OCI-LY7 (cell line): ENCODE results near the gene TSPYL6.

Source experiments
- EZH2phosphoT487 ChIP-seq: fragments of 200-600 bp; sonication (generic); IDR thresholded peaks from 2 replicates; pipeline ENCODE4 v1.6.1; 2018; ENCODE audit warnings: low read depth, borderline replicate concordance, mild to moderate bottlenecking, mixed run types, antibody characterized with exemption, low read length, moderate library complexity, mixed read lengths
- TF ChIP-seq, protein P1 (sequence below): fragments of 200-600 bp; sonication (generic); conservative IDR thresholded peaks from 2 replicates; pipeline ENCODE4 v1.5.1; 2014; ENCODE audit warnings: mild to moderate bottlenecking, antibody characterized with exemption, low read length, moderate library complexity, mixed read lengths

- TF ChIP-seq, protein P1, sequence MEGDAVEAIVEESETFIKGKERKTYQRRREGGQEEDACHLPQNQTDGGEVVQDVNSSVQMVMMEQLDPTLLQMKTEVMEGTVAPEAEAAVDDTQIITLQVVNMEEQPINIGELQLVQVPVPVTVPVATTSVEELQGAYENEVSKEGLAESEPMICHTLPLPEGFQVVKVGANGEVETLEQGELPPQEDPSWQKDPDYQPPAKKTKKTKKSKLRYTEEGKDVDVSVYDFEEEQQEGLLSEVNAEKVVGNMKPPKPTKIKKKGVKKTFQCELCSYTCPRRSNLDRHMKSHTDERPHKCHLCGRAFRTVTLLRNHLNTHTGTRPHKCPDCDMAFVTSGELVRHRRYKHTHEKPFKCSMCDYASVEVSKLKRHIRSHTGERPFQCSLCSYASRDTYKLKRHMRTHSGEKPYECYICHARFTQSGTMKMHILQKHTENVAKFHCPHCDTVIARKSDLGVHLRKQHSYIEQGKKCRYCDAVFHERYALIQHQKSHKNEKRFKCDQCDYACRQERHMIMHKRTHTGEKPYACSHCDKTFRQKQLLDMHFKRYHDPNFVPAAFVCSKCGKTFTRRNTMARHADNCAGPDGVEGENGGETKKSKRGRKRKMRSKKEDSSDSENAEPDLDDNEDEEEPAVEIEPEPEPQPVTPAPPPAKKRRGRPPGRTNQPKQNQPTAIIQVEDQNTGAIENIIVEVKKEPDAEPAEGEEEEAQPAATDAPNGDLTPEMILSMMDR: peak; percentile 92
- no peak for TF ChIP-seq EZH2phosphoT487
Observed at GRCh38 chr2:54206596-54206995, 49.4 kb downstream of the TSPYL6 start.
